Muscle layer of colon (tissue), 2 donors: Measurements from ENCODE around the gene PNCK.

Experiments used
- H3K27ac ChIP-seq: one replicate; pipeline ENCODE4 v1.7.0; 2013; ENCODE audit warnings: low read depth, mild to moderate bottlenecking, low read length, moderate library complexity
- H3K27me3 ChIP-seq, 2 donors: one replicate each; pipeline ENCODE4 v1.7.0; 2013; ENCODE audit warnings: low read length in 2 of 2, mild to moderate bottlenecking in 2 of 2; ENCODE audit not compliant: insufficient read depth in 2 of 2, control insufficient read depth in 1 of 2
- H3K36me3 ChIP-seq: one replicate; pipeline ENCODE4 v1.7.0; 2013; ENCODE audit warnings: mild to moderate bottlenecking, low read length; ENCODE audit not compliant: insufficient read depth
- H3K4me1 ChIP-seq: one replicate; pipeline ENCODE4 v1.7.0; 2013; ENCODE audit warnings: mild to moderate bottlenecking, low read length; ENCODE audit not compliant: insufficient read depth
- H3K4me3 ChIP-seq, 2 donors: one replicate each; pipeline ENCODE4 v1.7.0; 2013; ENCODE audit warnings: low read length in 2 of 2, low read depth in 1 of 2, mild to moderate bottlenecking in 1 of 2, moderate library complexity in 1 of 2
- H3K9ac ChIP-seq: one replicate; pipeline ENCODE4 v1.7.0; 2013; ENCODE audit warnings: low read length
- H3K9me3 ChIP-seq: one replicate; pipeline ENCODE4 v1.7.0; 2013; ENCODE audit warnings: mild to moderate bottlenecking, low read length
- donor health status: abdominal sarcoma.
- donor health status: Adenocarcinoma of cecum.

Gene PNCK

DNA sequence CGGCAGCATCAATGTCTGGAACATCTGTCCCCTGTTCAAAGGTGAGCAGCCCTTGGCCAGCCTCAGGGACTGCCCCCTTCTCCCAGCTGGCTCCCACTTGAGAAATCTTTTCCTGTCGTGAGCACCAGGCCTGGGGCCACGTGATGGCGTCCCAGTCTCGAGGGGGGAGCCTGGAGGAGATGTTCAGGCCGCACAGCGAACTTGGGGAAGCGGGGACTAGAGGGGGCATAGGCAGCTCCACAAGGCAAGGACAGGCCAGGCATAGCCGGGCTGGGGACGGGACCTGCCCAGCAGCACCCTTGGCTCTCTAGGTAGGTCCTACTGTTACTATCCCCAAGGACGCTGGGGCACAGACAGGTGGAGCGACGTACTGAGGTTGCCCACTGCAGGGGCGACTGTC lies 16.9 kb upstream of the PNCK start:
- Histone ChIP-seq H3K9ac (no peak overlapping the region), H3K4me3 (no peak overlapping the region), H3K4me1 (peaks cover 10% of the 10 kb centered on the region), H3K27me3 (peaks cover 0 to 11% of the 10 kb centered on the region in 2 donors), H3K36me3 (no peaks in the 10 kb centered on the region), H3K9me3 (no peaks in the 10 kb centered on the region), H3K27ac (peak overlapping the region; percentile 75)

DNA sequence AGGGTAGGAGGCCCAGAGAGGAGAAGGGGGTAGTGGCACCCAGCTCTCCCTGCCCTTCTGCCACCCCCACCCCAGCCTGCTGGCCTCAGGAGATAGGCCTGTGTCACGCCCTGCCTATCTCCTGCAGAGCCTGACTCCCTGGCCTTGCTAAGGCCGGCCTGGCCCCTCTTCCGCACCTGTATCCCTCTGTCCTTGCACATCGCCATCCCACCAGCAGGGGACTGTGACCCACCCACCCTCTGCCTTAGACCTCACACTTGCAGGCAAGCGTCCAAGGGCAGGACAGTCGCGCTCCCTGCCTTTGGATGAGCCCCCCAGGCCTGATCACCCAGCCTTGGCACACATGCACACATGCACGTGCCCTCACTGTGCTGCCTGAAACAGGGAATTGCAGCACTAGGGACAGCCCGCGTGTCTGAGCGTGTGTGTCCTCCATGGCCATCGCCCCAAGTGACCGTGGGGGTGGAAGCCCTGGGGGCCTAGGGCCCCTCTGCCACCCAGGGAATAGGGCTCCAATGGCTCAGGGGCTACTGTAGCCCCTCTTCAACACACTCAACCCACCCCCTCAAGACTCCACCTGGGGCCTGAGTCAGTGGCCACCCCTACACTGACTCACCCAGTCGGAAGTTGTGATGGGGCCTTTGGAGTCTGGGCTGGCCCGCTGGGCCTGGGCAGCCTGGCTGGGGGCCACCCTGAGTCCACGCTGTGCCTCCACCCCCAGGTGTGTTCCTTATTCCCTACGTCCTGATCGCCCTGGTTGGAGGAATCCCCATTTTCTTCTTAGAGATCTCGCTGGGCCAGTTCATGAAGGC lies 16.2 kb upstream of the PNCK start:
- Histone ChIP-seq H3K9ac (no peak overlapping the region), H3K9me3 (no peaks in the 10 kb centered on the region), H3K4me3 (peak overlapping the region; percentile 32 to 43), H3K4me1 (peaks cover 10% of the 10 kb centered on the region), H3K27me3 (peaks cover 0 to 17% of the 10 kb centered on the region in 2 donors), H3K27ac (peak overlapping the region; percentile 75), H3K36me3 (no peaks in the 10 kb centered on the region)

DNA sequence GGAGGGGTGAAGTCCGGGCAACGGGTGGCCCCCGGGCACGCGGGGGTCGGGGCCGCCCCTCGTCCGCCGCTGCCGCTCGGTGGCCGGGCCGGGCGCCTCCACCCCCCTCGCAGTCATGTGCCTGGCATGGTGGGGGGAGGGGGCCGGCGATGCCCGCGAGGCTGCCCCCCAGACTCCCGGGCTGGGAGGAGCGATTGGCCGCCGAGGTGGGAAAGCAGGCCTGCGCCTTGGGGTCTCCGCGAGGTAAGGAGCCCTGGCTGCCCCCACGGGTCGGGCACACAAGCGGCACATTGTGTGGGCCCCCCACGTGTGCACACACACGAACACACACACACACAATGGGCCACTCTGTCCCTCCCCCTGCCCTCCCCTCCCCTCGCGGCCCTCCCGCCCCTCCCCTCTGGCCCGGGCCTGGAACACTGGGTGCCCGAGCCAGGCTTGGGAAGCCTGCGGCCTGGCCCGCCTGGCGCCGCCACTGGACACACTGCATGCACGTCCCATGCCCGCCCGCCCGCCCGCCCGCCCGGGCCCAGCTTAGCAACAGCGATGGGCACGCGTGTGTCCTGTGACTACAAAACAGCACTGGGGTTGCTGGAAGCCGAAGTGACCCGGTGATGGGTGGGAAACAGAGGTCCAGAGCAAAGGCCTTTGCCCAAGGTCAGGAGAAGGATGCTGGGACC lies 15.4 kb upstream of the PNCK start:
- Histone ChIP-seq H3K27me3 (peaks cover 0 to 18% of the 10 kb centered on the region in 2 donors), H3K9me3 (no peaks in the 10 kb centered on the region), H3K4me3 (no peak overlapping the region), H3K9ac (no peak overlapping the region), H3K4me1 (peaks cover 10% of the 10 kb centered on the region), H3K36me3 (no peaks in the 10 kb centered on the region), H3K27ac (no peak overlapping the region)

DNA sequence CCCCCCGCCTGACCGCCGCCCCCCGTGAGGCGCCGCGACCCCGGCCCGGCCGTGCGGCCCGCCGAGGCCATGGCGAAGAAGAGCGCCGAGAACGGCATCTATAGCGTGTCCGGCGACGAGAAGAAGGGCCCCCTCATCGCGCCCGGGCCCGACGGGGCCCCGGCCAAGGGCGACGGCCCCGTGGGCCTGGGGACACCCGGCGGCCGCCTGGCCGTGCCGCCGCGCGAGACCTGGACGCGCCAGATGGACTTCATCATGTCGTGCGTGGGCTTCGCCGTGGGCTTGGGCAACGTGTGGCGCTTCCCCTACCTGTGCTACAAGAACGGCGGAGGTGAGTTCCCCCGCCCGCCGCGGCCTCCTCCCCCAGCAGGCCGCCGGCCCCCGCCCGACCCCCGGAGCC lies 14.9 kb upstream of the PNCK start:
- Histone ChIP-seq H3K9me3 (no peaks in the 10 kb centered on the region), H3K36me3 (no peaks in the 10 kb centered on the region), H3K27ac (no peak overlapping the region), H3K4me1 (peaks cover 10% of the 10 kb centered on the region), H3K4me3 (no peak overlapping the region), H3K9ac (no peak overlapping the region), H3K27me3 (peaks cover 0 to 18% of the 10 kb centered on the region in 2 donors)

DNA sequence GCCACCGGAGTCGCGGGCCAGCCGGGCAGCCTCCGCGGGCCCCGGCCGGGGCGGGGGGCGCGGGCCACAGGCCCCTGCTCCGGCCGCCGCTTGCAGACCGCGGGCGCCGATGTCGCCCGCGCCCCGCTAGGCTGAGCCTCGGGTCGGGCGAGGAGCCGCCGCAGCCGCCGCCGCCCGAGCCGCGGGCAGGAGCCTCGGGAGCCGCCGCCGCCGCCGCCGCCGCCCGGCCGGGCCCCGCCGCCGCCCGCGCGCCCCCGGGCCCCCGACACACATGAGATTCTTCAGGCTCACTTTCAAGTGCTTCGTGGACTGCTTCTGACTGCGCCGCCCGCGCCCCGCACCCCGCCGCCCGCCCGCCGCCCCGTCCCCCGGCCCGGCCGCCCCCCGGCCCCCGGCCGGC lies 14.5 kb upstream of the PNCK start:
- H3K27me3 ChIP-seq, result peaks cover 0 to 18% of the 10 kb centered on the region in 2 donors
- H3K27ac ChIP-seq, result no peak overlapping the region
- H3K36me3 ChIP-seq, result no peaks in the 10 kb centered on the region
- H3K9me3 ChIP-seq, result no peaks in the 10 kb centered on the region
- no peak overlapping the region for H3K9ac ChIP-seq
- H3K4me1 ChIP-seq, result peaks cover 10% of the 10 kb centered on the region
- no peak overlapping the region for H3K4me3 ChIP-seq

DNA sequence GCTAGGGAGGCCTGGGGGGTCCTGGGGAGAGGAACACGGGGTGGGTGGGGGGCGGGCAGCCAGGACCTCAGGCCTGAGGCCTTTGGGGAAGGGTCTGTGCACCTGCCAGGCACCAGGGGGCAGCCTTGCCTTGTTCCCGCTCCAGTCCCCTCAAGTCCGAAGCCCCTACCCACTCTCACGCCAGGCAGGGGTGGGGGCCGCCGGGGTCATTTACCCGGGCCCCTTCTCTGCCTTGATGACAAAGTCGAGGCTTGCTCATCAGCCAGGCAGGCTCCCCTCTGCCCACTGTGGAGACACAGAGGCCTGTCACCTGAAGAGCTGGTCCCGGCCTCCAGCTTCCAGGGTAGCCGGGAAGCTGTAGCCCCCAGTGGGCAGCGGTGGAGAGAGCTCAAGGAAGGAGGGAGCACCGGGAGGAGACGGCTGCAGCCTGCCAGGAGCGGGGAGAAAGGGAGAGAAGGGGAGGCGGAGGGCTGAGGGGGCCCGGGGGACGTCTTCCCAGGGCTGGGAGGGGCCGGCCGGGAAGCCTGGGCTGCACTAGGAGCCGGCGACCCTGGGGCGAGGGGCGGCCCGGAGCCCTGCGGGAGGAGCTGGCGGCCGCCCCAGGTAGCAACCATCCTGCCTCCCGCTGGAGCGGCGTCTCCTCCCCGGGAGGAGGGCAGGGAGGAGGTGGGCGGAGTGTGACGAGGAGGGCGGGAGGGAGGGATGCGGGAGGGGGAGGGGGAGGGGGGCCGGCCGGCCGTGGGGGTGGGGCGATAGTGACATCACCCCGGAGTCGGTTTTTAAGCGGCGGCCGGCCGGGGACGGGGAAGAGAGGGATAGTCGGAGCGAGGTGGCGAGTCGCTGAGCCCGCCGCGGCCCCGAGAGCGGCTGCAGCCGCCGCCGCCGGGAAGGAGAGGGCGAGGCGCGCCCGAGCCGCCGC lies 13.8 kb upstream of the PNCK start, which contains the start of gene SLC6A8:
Gene SLC6A8 (plus strand): TSS at position 806 of the 919 bp plus-strand sequence. CDS start 649 bp downstream, outside the sequence.
- Histone ChIP-seq H3K9ac (no peak within 1 kb of the TSS), H3K9me3 (no peaks in the 10 kb centered on the region), H3K4me1 (peaks cover 10% of the 10 kb centered on the region), H3K36me3 (no peaks in the 10 kb centered on the region), H3K27ac (no peak within 1 kb of the TSS), H3K27me3 (peaks cover 0 to 18% of the 10 kb centered on the region in 2 donors), H3K4me3 (no peak within 1 kb of the TSS)

DNA sequence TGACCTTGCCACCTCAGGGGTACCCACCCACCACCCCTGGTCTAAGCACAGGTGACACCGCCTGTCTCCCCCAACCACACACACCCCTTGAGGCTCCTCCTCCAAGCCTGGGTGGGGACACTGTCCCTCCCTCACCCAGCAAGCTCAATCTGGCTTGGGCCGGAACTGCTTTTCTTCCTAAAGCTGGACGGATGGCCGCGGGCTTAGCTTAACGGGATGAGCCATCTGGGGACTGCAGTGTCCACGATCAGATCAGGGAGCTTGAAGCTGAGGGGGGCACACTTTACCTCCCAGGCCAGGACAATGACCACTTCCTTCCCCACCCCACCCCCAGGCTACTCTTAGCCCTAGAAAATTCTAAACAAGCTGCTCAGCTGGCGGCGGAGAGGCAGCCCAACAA lies 13.1 kb upstream of the PNCK start:
- Histone ChIP-seq H3K27me3 (peaks cover 0 to 18% of the 10 kb centered on the region in 2 donors), H3K36me3 (no peaks in the 10 kb centered on the region), H3K9ac (no peak overlapping the region), H3K9me3 (no peaks in the 10 kb centered on the region), H3K4me1 (peaks cover 10% of the 10 kb centered on the region), H3K4me3 (no peak overlapping the region), H3K27ac (no peak overlapping the region)

DNA sequence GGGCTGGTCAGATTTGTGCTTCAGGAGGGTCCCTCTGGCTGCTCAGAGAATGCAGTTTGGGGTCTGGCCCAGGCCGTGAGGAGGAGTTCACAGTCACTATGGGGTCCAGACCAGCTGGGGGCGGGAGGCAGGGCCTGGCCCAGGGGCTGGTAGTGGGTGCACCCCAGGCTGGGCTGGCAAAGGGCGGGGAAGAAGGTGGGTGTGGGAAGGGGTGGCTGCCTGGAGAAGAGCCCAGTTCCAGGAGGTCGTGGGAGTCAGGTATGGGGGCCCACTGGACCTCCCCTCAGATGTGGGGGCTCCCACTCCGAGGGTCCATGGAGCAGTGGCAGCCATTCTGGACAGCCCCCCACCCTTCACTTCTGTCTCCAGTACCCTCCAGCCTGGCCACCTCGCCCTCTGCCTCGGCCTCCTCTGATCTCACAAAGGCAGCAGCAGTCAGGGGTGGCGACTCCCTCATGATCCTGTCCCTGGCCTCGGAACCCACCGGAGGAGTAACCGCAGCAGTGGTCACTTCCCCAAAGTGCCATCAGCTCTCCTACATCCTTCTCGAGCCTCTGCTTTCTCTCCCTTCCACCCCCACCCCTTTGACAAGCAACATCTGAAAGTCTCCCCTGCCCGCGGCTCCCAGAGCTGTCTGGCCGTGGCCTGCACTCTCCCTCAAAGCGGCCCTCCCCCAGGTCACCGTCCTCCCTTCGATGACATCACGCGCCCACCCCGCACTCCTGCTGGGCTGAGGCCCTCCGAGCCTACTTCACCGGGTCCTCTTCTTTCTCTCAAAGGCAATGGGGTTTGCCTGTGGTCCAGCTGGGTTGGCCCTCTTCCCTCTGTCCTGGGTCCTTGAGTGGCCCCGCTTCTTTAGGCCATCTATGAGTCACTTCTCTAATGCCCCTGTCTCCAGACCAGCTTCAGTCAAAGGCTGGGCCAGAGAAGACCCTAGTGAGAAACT lies 12.4 kb upstream of the PNCK start:
- no peak overlapping the region for H3K9ac ChIP-seq
- H3K9me3 ChIP-seq, result no peaks in the 10 kb centered on the region
- no peak overlapping the region for H3K27ac ChIP-seq
- H3K4me3 ChIP-seq, result no peak overlapping the region
- no peaks in the 10 kb centered on the region for H3K36me3 ChIP-seq
- H3K27me3 ChIP-seq, result peaks cover 0 to 18% of the 10 kb centered on the region in 2 donors
- H3K4me1 ChIP-seq, result peaks cover 10% of the 10 kb centered on the region

DNA sequence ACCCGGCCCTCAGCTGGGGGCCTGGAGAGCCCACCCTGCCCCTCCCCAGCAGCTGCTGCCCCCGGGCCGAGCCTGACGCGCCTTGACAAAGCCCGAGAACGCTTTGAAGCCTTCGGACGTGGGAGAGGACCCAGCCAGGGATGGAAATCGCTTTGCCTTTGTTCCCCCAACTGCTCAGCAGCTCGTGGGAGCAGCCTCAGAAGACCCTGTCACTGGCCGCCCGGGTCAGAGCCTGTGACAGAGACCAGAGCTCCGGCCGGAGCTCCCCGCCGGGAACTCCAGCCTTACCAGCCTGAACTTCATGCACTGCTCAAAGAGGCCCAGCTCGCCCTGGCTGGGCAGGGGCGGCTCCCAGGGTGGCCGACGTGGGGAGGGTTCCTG lies 11.5 kb upstream of the PNCK start:
- Histone ChIP-seq H3K27me3 (peaks cover 0 to 18% of the 10 kb centered on the region in 2 donors), H3K36me3 (no peaks in the 10 kb centered on the region), H3K4me1 (peaks cover 7% of the 10 kb centered on the region), H3K9me3 (no peaks in the 10 kb centered on the region), H3K4me3 (no peak overlapping the region), H3K27ac (no peak overlapping the region), H3K9ac (no peak overlapping the region)

DNA sequence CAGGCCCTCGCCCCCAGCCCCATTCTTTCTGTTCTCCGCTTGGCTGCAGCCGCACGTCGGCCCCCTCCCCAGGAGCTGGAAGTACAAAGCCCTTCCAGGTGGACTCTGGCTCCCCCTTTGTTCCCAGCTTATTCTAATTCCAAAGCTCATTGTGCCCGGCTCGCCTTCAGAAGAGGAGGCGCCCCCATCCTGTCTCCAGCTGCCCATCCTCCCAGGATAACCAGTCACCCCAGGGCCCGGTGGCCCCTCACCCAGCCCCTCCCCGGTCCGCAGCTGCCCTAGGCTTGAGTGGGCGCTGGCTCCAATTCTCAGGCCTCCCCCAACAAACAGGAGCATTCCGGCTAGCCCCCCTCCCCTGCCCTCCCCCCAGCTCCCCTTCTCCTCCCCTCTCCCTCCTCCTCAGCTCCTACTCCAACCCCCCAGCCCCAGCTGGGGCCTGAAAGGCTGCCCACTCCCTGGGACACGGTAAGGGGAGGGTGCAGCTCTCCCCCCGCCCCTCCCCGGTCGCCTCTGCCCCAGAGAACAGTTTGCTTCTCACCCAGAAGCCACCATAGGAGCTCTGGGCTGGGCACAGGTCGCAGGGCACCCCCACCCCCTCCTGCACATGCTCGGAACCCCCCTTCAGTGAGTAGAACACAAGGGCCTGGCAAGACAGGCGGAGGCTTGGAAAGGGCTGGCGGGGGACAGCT lies 11.0 kb upstream of the PNCK start:
- Histone ChIP-seq H3K4me3 (no peak overlapping the region), H3K27ac (no peak overlapping the region), H3K4me1 (peaks cover 2% of the 10 kb centered on the region)

More for the DNA sequence above, 11.0 kb upstream of the PNCK start:
- peaks cover 0 to 13% of the 10 kb centered on the region in 2 donors for H3K27me3 ChIP-seq
- H3K9ac ChIP-seq, result no peak overlapping the region
- no peaks in the 10 kb centered on the region for H3K9me3 ChIP-seq
- H3K36me3 ChIP-seq, result no peaks in the 10 kb centered on the region
